B cell (primary cell): Measurements from ENCODE around the gene MSH3. TPM values are rescaled to one million over a fixed set of nuclear protein-coding genes. Genes with fewer than 3 reads are reported as not detected.

Experiments used
- ATAC-seq: fragments of 200-7000 bp; cut with Tn5 transposase; one replicate; pipeline ENCODE4 v1.10.0; 2021; ENCODE audit warnings: low read depth, mild to moderate bottlenecking, moderate number of reproducible peaks, moderate library complexity
- CTCF ChIA-PET: fragments of 350-600 bp; sonication (Branson Sonifier 250); formaldehyde crosslinking; loops from one replicate; lab custom pipeline; 2021; ENCODE audit warnings: antibody characterized with exemption, inconsistent platforms; lab: Charles Lee
- POLR2A ChIA-PET: fragments of 350-600 bp; sonication (Branson Sonifier 250); formaldehyde crosslinking; loops from one replicate; lab custom pipeline; 2021; ENCODE audit warnings: antibody characterized with exemption; lab: Charles Lee
- DNase-seq: peaks from one replicate; pipeline ENCODE4 v3.0.0; 2013
- H2AFZ ChIP-seq: 2 replicates; pipeline ENCODE4 v1.6.1; 2012; ENCODE audit warnings: mild to moderate bottlenecking, low read depth, low read length; ENCODE audit not compliant: insufficient read depth, poor library complexity, severe bottlenecking
- H3K27ac ChIP-seq, 2 donors: 1 replicate in 1 of 2; 2 replicates in 1 of 2; pipeline ENCODE4 v1.5.1; 2012 to 2013; ENCODE audit warnings: low read length in 2 of 2, mild to moderate bottlenecking in 2 of 2, moderate library complexity in 1 of 2
- H3K27me3 ChIP-seq, 4 experiments: fragments of 200-600 bp in 1 of 4; sonication (generic) in 1 of 4; replicated peaks in 1 of 4; 1 replicate in 2 of 4; 2 replicates in 2 of 4; pipeline versions ENCODE4 v1.6.1 to v1.7.0; 2013 to 2016; ENCODE audit warnings: low read length in 3 of 4, mild to moderate bottlenecking in 2 of 4, mixed read lengths in 1 of 4, moderate library complexity in 1 of 4; ENCODE audit not compliant: insufficient read depth in 4 of 4, control insufficient read depth in 3 of 4; ENCODE audit errors: control extremely low read depth in 1 of 4
- H3K36me3 ChIP-seq, 2 experiments: replicated peaks in 1 of 2; 1 replicate in 1 of 2; 2 replicates in 1 of 2; pipeline versions ENCODE4 v1.6.1 to v1.7.1; 2013; ENCODE audit warnings: low read length in 1 of 2; ENCODE audit not compliant: insufficient read depth in 2 of 2, control insufficient read depth in 1 of 2; ENCODE audit errors: control extremely low read depth in 1 of 2, extremely low read depth in 1 of 2
- H3K4me1 ChIP-seq, 2 donors: fragments of 200-600 bp in 1 of 2; sonication (generic) in 1 of 2; 1 replicate in 1 of 2; 2 replicates in 1 of 2; pipeline versions ENCODE4 v1.5.1 to v1.6.1; 2013 to 2017; ENCODE audit warnings: low read length in 2 of 2; ENCODE audit not compliant: control insufficient read depth in 2 of 2, insufficient read depth in 2 of 2
- H3K4me2 ChIP-seq: replicated peaks from 2 replicates; pipeline ENCODE3; 2012; ENCODE audit warnings: mild to moderate bottlenecking, low read depth, low read length; ENCODE audit not compliant: poor library complexity, severe bottlenecking
- H3K4me3 ChIP-seq, 5 experiments: fragments of 200-600 bp in 1 of 5; sonication (generic) in 1 of 5; 1 replicate in 3 of 5; 2 replicates in 2 of 5; pipeline versions ENCODE4 v1.5.1 to v1.7.0; 2011 to 2016; ENCODE audit warnings: low read length in 4 of 5, mild to moderate bottlenecking in 4 of 5, low read depth in 2 of 5, control low read depth in 1 of 5, moderate library complexity in 1 of 5; ENCODE audit not compliant: insufficient read depth in 1 of 5; ENCODE audit errors: control extremely low read depth in 1 of 5, extremely low read depth in 1 of 5
- H3K79me2 ChIP-seq: fragments of 200-600 bp; sonication (generic); one replicate; pipeline ENCODE4 v1.6.0; 2016; ENCODE audit warnings: low read length; ENCODE audit not compliant: control insufficient read depth, insufficient read depth
- H3K9ac ChIP-seq: fragments of 200-600 bp; sonication (generic); 2 replicates; pipeline ENCODE4 v1.6.1; 2017; ENCODE audit warnings: mild to moderate bottlenecking, low read length, moderate library complexity
- H3K9me3 ChIP-seq, 3 donors: one replicate each; pipeline versions ENCODE4 v1.6.1 to v1.7.1; 2013; ENCODE audit warnings: low read length in 2 of 3; ENCODE audit not compliant: control insufficient read depth in 2 of 3, insufficient read depth in 1 of 3; ENCODE audit errors: control extremely low read depth in 1 of 3
- H4K20me1 ChIP-seq: 2 replicates; pipeline ENCODE4 v1.6.0; 2012; ENCODE audit warnings: mild to moderate bottlenecking, low read length; ENCODE audit not compliant: insufficient read depth, control insufficient read depth, poor library complexity, severe bottlenecking
- H3K27ac Mint-ChIP-seq: one replicate; pipeline ENCODE4 v1.8.0; 2021; ENCODE audit warnings: mixed read lengths
- H3K27me3 Mint-ChIP-seq: one replicate; pipeline ENCODE4 v1.8.0; 2021; ENCODE audit warnings: mixed read lengths
- H3K4me1 Mint-ChIP-seq: one replicate; pipeline ENCODE4 v1.8.0; 2021; ENCODE audit warnings: mixed read lengths
- H3K4me3 Mint-ChIP-seq: one replicate; pipeline ENCODE4 v1.8.0; 2021; ENCODE audit warnings: mixed read lengths
- H3K9me3 Mint-ChIP-seq: one replicate; pipeline ENCODE4 v1.8.0; 2022; ENCODE audit warnings: mixed read lengths; ENCODE audit not compliant: insufficient read depth
- CTCF ChIP-seq: fragments of 200-600 bp; IDR thresholded peaks from one replicate; pipeline ENCODE4 v1.8.0; 2022; ENCODE audit warnings: antibody characterized with exemption, mild to moderate bottlenecking
- EZH2 ChIP-seq: IDR thresholded peaks from 2 replicates; pipeline ENCODE4 v1.6.1; 2012; ENCODE audit warnings: borderline replicate concordance, low read depth, mild to moderate bottlenecking, moderate library complexity, low read length; ENCODE audit not compliant: insufficient read depth, poor library complexity, severe bottlenecking
- WGBS: methylation state at CpG from one replicate; pipeline ENCODE4 v1.1.5; 2013; ENCODE audit warnings: missing lambda C conversion rate; ENCODE audit not compliant: insufficient coverage; 5-methylcytosine and 5-hydroxymethylcytosine counted together
- intact Hi-C: fragments of 100-400 bp; cut with micrococcal nuclease; formaldehyde crosslinking; loops from one replicate; pipeline ENCODE4 v1.10.0; 2022
- polyA plus RNA-seq: library from polyadenylated mRNA; depleted of rRNA; stranded (reverse); fragments of >200 nt; gene quantifications from 2 replicates; pipeline ENCODE4 v1.2.3, GENCODE V29; 2012
- total RNA-seq, 2 donors: library from RNA; stranded (reverse); fragments of 120-200 nt in 1 of 2; gene quantifications; 1 replicate in 1 of 2; 2 replicates in 1 of 2; pipeline versions ENCODE4 v1.2.3 to v1.2.4, GENCODE V29; 2013 to 2022

Gene MSH3
- total and polyA plus RNA-seq, 2 donors (not counting 1 experiment from before 2014, with no cell fraction given): 3.5 to 26.3 TPM

- Histone ChIP-seq H3K27me3 (no peaks in the 10 kb centered on the region), H2AFZ (no peak overlapping the region), H3K79me2 (no peaks in the 10 kb centered on the region), H3K4me3 (no peak overlapping the region), H4K20me1 (no peaks in the 10 kb centered on the region), H3K27ac (no peak overlapping the region), H3K9ac (no peak overlapping the region), H3K4me1 (no peaks in the 10 kb centered on the region), H3K9me3 (no peaks in the 10 kb centered on the region), H3K4me2 (no peak overlapping the region), H3K36me3 (peaks cover 3 to 13% of the 10 kb centered on the region in 2 experiments)
- Mint-ChIP-seq H3K4me3 (no peak overlapping the region), H3K27me3 (no peaks in the 10 kb centered on the region), H3K4me1 (no peaks in the 10 kb centered on the region), H3K9me3 (no peaks in the 10 kb centered on the region), H3K27ac (no peak overlapping the region)
- TF ChIP-seq EZH2: no peak
- TF ChIP-seq CTCF: no peak
- 95% methylated on average over 3 of the region's 3 CpGs for WGBS
- ATAC-seq: no peak
- intact Hi-C loops: no loop called here
- POLR2A ChIA-PET: no interaction called here
- CTCF ChIA-PET: no interaction called here
- DNase-seq: no peak
Measured at GRCh38 chr5:80711938-80712337, 57.5 kb downstream of the MSH3 start.

- no peaks in the 10 kb centered on the region for H3K9me3 ChIP-seq
- 100% methylated on average over 1 of the region's 2 CpGs for WGBS
- no peaks in the 10 kb centered on the region for H3K27me3 ChIP-seq
- Mint-ChIP-seq H3K9me3 (no peaks in the 10 kb centered on the region), H3K27me3 (no peaks in the 10 kb centered on the region), H3K4me3 (no peak overlapping the region), H3K4me1 (no peaks in the 10 kb centered on the region), H3K27ac (no peak overlapping the region)
- H2AFZ ChIP-seq: no peak overlapping the region
- ATAC-seq (no peak), DNase-seq (no peak)
- no peak overlapping the region for H3K9ac ChIP-seq
- H3K4me1 ChIP-seq: no peaks in the 10 kb centered on the region
- no peaks in the 10 kb centered on the region for H4K20me1 ChIP-seq
- intact Hi-C loops: no loop called here
- no peak for TF ChIP-seq CTCF
- TF ChIP-seq EZH2: no peak
- H3K4me2 ChIP-seq: no peak overlapping the region
- POLR2A ChIA-PET: no interaction called here
- H3K27ac ChIP-seq: no peak overlapping the region
- H3K36me3 ChIP-seq: peaks cover 3 to 10% of the 10 kb centered on the region in 2 experiments
- no peaks in the 10 kb centered on the region for H3K79me2 ChIP-seq
- CTCF ChIA-PET: no interaction called here
- H3K4me3 ChIP-seq: no peak overlapping the region
Measured at GRCh38 chr5:80712919-80713318, 58.5 kb downstream of the MSH3 start.
